GM23338 (cell line): ENCODE results near the gene PALMD.

ENCODE experiments used
- CREB1 ChIP-seq: fragments of 250-450 bp; sonication (Bioruptor Pico); IDR thresholded peaks from 2 replicates; pipeline ENCODE4 v1.5.0; 2020; ENCODE audit warnings: low read depth, mild to moderate bottlenecking, moderate library complexity
- CTCF ChIP-seq, 2 experiments: fragments of 200-600 bp in 1 of 2; sonication (generic) in 1 of 2; conservative IDR thresholded peaks; 2 replicates each; pipeline versions ENCODE4 v1.5.1 to v1.6.1; 2016 to 2017; ENCODE audit warnings: antibody characterized with exemption in 2 of 2, low read depth in 2 of 2, mild to moderate bottlenecking in 2 of 2, moderate library complexity in 1 of 2
- ETS1 ChIP-seq: IDR thresholded peaks from 2 replicates; pipeline ENCODE4 v1.6.1; 2016; ENCODE audit warnings: antibody characterized with exemption
- EZH2 ChIP-seq: fragments of 200-600 bp; sonication (generic); IDR thresholded peaks from one replicate; pipeline ENCODE4 v1.8.0; 2017; ENCODE audit warnings: antibody characterized with exemption, mild to moderate bottlenecking, low read depth; ENCODE audit not compliant: unreplicated experiment
- EZH2phosphoT487 ChIP-seq: fragments of 200-600 bp; sonication (generic); IDR thresholded peaks from one replicate; pipeline ENCODE4 v1.8.1; 2018; ENCODE audit warnings: antibody characterized with exemption; ENCODE audit not compliant: unreplicated experiment
- JUNB ChIP-seq: IDR thresholded peaks from one replicate; pipeline ENCODE4 v1.6.1; 2016; ENCODE audit warnings: antibody characterized with exemption; ENCODE audit not compliant: unreplicated experiment
- NANOG ChIP-seq: IDR thresholded peaks from 2 replicates; pipeline ENCODE4 v1.6.1; 2016; ENCODE audit warnings: antibody characterized with exemption, borderline replicate concordance
- POLR2AphosphoS5 ChIP-seq: IDR thresholded peaks from 2 replicates; pipeline ENCODE4 v1.6.1; 2016; ENCODE audit warnings: antibody characterized with exemption, low read depth
- REST ChIP-seq: IDR thresholded peaks from one replicate; pipeline ENCODE4 v1.6.1; 2018; ENCODE audit warnings: antibody characterized with exemption; ENCODE audit not compliant: unreplicated experiment
- STAT1 ChIP-seq: IDR thresholded peaks from one replicate; pipeline ENCODE4 v1.6.1; 2016; ENCODE audit warnings: antibody characterized with exemption; ENCODE audit not compliant: unreplicated experiment
- ZNF331 ChIP-seq: fragments of 250-450 bp; sonication (Bioruptor Pico); IDR thresholded peaks from 2 replicates; pipeline ENCODE4 v1.5.0; 2020; ENCODE audit warnings: low read depth, mild to moderate bottlenecking, moderate library complexity

- no peak for TF ChIP-seq CTCF (conservative IDR thresholded peaks at IDR 0.05; ENCODE audit: low read depth in 2 of 2)
- no peak for TF ChIP-seq EZH2phosphoT487
- no peak for TF ChIP-seq POLR2AphosphoS5
- TF ChIP-seq CREB1 (CRISPR knock-in tag), result no peak
- TF ChIP-seq JUNB, result no peak
- no peak for TF ChIP-seq EZH2
- TF ChIP-seq REST, result no peak
- TF ChIP-seq ETS1, result no peak
- no peak for TF ChIP-seq ZNF331
- no peak for TF ChIP-seq STAT1
- TF ChIP-seq NANOG, result no peak
Observed at GRCh38 chr1:99661780-99662179, 15.9 kb downstream of the PALMD start.
